Duodenal mucosa (tissue), 2 donors: ENCODE results near the gene RABEP2.
"Not testable (repeated sequence)": the region's sequence is repeated elsewhere in the genome, so short reads cannot be mapped to it uniquely, and the experiment has no call there.

Source experiments
- H3K27ac ChIP-seq: one replicate; pipeline ENCODE4 v1.7.0; 2013; ENCODE audit warnings: low read depth, low read length
- H3K27me3 ChIP-seq, 2 donors: one replicate each; pipeline ENCODE4 v1.7.0; 2013; ENCODE audit warnings: low read length in 2 of 2, control low read depth in 1 of 2; ENCODE audit not compliant: insufficient read depth in 2 of 2, control insufficient read depth in 1 of 2
- H3K36me3 ChIP-seq, 2 donors: one replicate each; pipeline ENCODE4 v1.7.0; 2013; ENCODE audit warnings: low read length in 2 of 2, control low read depth in 1 of 2; ENCODE audit not compliant: insufficient read depth in 2 of 2, control insufficient read depth in 1 of 2
- H3K4me1 ChIP-seq, 2 donors: one replicate each; pipeline ENCODE4 v1.7.0; 2013; ENCODE audit warnings: low read length in 2 of 2, control low read depth in 1 of 2; ENCODE audit not compliant: insufficient read depth in 2 of 2, control insufficient read depth in 1 of 2
- H3K4me3 ChIP-seq, 2 donors: one replicate each; pipeline ENCODE4 v1.7.0; 2013; ENCODE audit warnings: low read length in 2 of 2, low read depth in 1 of 2
- H3K9ac ChIP-seq, 2 donors: one replicate each; pipeline ENCODE4 v1.7.0; 2013; ENCODE audit warnings: low read length in 2 of 2, low read depth in 1 of 2
- H3K9me3 ChIP-seq, 2 donors: one replicate each; pipeline ENCODE4 v1.7.0; 2013; ENCODE audit warnings: low read length in 2 of 2, control low read depth in 1 of 2; ENCODE audit not compliant: control insufficient read depth in 1 of 2

RABEP2 gene

DNA sequence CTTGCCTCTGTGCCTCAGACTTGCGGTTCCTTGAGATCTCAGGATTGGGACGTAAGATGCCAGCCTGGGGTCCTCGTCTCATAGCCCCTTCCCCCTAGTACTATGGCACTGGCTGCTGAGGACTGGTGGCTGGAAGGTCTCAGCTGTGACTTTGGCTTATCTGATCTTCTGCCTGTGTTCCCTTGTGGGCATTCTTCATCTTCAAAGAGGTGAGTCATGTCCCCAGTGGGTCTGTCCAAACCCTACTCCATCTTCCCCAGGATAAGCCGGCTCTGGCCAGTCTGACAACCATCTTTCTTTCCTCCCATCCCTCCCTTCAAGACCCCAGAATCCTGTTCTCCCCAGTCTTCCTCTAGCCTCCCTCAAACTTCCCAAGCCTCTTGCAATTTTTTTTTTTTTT is 10.3 kb upstream of the RABEP2 start:
- Histone ChIP-seq H3K9me3 (no peaks in the 10 kb centered on the region), H3K9ac (no peak overlapping the region), H3K27me3 (no peaks in the 10 kb centered on the region), H3K27ac (no peak overlapping the region), H3K36me3 (no peaks in the 10 kb centered on the region), H3K4me3 (peak overlapping the region in 1 of 2 donors; percentile 59), H3K4me1 (peaks cover 4 to 6% of the 10 kb centered on the region in 2 donors)

DNA sequence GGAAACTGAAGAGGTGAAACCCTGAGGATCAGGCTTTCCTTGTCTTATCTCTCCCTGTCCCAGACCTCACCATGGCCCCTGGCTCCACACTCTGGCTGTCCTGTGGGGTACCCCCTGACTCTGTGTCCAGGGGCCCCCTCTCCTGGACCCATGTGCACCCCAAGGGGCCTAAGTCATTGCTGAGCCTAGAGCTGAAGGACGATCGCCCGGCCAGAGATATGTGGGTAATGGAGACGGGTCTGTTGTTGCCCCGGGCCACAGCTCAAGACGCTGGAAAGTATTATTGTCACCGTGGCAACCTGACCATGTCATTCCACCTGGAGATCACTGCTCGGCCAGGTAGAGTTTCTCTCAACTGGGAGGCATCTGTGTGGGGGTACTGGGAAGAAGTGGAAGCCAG is 8.1 kb upstream of the RABEP2 start:
- no peaks in the 10 kb centered on the region for H3K9me3 ChIP-seq
- no peaks in the 10 kb centered on the region for H3K36me3 ChIP-seq
- H3K4me3 ChIP-seq, result no peak overlapping the region
- peaks cover 4 to 6% of the 10 kb centered on the region in 2 donors for H3K4me1 ChIP-seq
- H3K9ac ChIP-seq, result no peak overlapping the region
- no peak overlapping the region for H3K27ac ChIP-seq
- H3K27me3 ChIP-seq, result no peaks in the 10 kb centered on the region

DNA sequence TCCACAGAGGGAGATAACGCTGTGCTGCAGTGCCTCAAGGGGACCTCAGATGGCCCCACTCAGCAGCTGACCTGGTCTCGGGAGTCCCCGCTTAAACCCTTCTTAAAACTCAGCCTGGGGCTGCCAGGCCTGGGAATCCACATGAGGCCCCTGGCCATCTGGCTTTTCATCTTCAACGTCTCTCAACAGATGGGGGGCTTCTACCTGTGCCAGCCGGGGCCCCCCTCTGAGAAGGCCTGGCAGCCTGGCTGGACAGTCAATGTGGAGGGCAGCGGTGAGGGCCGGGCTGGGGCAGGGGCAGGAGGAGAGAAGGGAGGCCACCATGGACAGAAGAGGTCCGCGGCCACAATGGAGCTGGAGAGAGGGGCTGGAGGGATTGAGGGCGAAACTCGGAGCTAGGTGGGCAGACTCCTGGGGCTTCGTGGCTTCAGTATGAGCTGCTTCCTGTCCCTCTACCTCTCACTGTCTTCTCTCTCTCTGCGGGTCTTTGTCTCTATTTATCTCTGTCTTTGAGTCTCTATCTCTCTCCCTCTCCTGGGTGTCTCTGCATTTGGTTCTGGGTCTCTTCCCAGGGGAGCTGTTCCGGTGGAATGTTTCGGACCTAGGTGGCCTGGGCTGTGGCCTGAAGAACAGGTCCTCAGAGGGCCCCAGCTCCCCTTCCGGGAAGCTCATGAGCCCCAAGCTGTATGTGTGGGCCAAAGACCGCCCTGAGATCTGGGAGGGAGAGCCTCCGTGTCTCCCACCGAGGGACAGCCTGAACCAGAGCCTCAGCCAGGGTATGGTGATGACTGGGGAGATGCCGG is 7.5 kb upstream of the RABEP2 start:
- no peaks in the 10 kb centered on the region for H3K27me3 ChIP-seq
- no peaks in the 10 kb centered on the region for H3K9me3 ChIP-seq
- H3K36me3 ChIP-seq, result no peaks in the 10 kb centered on the region
- no peak overlapping the region for H3K9ac ChIP-seq
- H3K4me1 ChIP-seq, result peaks cover 4 to 6% of the 10 kb centered on the region in 2 donors
- H3K27ac ChIP-seq, result no peak overlapping the region
- no peak overlapping the region for H3K4me3 ChIP-seq

DNA sequence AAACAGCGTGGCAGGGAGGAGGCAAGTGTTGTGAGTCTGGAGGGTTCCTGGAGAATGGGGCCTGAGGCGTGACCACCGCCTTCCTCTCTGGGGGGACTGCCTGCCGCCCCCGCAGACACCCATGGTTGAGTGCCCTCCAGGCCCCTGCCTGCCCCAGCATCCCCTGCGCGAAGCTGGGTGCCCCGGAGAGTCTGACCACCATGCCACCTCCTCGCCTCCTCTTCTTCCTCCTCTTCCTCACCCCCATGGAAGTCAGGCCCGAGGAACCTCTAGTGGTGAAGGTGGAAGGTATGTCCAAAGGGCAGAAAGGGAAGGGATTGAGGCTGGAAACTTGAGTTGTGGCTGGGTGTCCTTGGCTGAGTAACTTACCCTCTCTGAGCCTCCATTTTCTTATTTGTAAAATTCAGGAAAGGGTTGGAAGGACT is 6.8 kb upstream of the RABEP2 start, which contains the start of gene CD19:
TSS of gene CD19 (plus strand) at position 171 of the 425 bp plus-strand sequence. CDS start at position 201, 30 bp downstream.
- no peaks in the 10 kb centered on the region for H3K27me3 ChIP-seq
- H3K9me3 ChIP-seq, result no peaks in the 10 kb centered on the region
- no peaks in the 10 kb centered on the region for H3K36me3 ChIP-seq
- H3K27ac ChIP-seq, result no peak within 1 kb of the TSS
- H3K4me3 ChIP-seq, result no peak within 1 kb of the TSS
- peaks cover 4 to 6% of the 10 kb centered on the region in 2 donors for H3K4me1 ChIP-seq
- H3K9ac ChIP-seq, result no peak within 1 kb of the TSS

DNA sequence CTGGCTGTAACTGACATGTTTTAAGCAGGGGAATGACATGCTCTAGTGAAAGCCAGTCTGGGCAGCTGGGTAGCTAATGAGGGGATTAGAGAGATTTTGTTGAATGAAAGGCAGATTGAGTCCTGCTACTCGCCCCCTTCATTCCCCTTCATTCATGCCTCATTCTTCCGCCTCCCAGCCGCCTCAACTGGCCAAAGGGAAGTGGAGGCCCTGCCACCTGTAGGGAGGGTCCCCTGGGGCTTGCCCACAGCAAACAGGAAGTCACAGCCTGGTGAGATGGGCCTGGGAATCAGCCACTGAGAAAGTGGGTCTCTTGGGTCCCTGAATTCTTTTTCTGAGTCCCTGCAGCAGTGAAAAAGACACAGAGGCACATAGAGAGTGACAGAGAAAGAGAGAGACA is 5.6 kb upstream of the RABEP2 start:
- Histone ChIP-seq H3K27ac (no peak overlapping the region), H3K27me3 (no peaks in the 10 kb centered on the region), H3K36me3 (no peaks in the 10 kb centered on the region), H3K4me1 (no peaks in the 10 kb centered on the region), H3K9ac (no peak overlapping the region), H3K9me3 (no peaks in the 10 kb centered on the region), H3K4me3 (no peak overlapping the region)

DNA sequence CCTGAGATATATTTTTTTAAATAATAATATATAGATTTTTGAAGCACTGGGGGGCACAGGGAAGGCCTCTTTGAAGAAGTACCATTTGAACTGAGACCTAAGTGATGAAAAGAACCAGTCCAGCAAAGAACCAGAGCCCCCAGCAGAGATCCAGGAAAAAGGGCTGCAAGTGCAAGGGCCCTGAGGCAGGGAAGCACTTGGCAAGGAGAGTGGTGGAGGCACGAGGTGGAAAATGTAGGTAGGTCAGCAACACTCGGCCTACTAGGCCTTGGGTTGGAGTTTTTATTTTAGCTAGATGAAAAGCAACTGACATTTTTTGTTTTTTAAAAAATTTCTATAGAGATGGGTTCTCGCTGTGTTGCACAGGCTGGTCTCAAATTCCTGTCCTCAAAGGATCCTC is 5.2 kb upstream of the RABEP2 start:
- H3K9me3 ChIP-seq, result no peaks in the 10 kb centered on the region
- H3K27me3 ChIP-seq, result no peaks in the 10 kb centered on the region
- no peak overlapping the region for H3K4me3 ChIP-seq

DNA sequence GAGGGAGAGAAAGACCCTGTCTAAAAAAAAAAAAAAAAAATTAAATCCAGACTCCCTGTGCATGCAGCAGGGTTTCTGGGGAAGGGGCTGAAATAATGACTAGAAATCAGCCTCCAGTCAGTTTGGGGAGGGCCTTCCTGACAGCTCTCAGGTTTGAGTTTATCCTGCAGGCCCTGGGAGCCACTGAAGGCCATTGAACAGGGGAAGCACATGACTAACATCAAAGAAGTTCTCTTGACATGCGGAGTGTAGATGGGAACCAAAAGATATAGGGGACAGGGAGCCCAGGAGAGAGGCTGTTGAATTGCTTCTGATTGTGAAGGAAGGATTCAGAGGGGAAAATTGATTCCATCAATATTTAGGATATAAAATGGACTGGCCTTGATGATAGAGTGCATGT is 2.8 kb upstream of the RABEP2 start:
- Histone ChIP-seq H3K4me1 (peaks cover 12 to 16% of the 10 kb centered on the region in 2 donors), H3K9me3 (no peaks in the 10 kb centered on the region), H3K9ac (no peak overlapping the region), H3K27ac (no peak overlapping the region), H3K4me3 (no peak overlapping the region), H3K27me3 (no peaks in the 10 kb centered on the region), H3K36me3 (no peaks in the 10 kb centered on the region)

More for the DNA sequence above, 5.2 kb upstream of the RABEP2 start:
- Histone ChIP-seq H3K36me3 (no peaks in the 10 kb centered on the region), H3K27ac (no peak overlapping the region), H3K4me1 (no peaks in the 10 kb centered on the region), H3K9ac (no peak overlapping the region)

DNA sequence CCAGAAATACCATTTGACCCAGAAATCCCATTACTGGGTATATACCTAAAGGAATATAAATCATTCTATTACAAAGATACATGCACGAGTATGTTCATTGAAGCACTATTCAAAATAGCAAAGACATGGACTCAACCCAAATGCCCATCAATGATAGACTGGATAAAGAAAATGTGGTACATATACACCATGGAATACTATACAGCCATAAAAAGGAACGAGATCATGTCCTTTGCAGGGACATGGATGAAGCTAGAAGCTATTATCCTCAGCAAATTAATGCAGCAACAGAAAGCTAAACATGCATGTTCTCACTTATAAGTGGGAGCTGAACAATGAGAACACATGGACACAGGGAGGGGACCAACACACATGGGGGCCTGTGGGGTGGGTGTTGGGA is 1.2 kb upstream of the RABEP2 start:
- H3K27ac ChIP-seq, H3K36me3 ChIP-seq, H3K27me3 ChIP-seq, H3K9me3 ChIP-seq: not testable (repeated sequence)
- H3K4me3 ChIP-seq, result peak overlapping the region; percentile 76 to 87
- H3K9ac ChIP-seq, result peak overlapping the region in 1 of 2 donors; percentile 79
- peaks cover 15 to 16% of the 10 kb centered on the region in 2 donors for H3K4me1 ChIP-seq

DNA sequence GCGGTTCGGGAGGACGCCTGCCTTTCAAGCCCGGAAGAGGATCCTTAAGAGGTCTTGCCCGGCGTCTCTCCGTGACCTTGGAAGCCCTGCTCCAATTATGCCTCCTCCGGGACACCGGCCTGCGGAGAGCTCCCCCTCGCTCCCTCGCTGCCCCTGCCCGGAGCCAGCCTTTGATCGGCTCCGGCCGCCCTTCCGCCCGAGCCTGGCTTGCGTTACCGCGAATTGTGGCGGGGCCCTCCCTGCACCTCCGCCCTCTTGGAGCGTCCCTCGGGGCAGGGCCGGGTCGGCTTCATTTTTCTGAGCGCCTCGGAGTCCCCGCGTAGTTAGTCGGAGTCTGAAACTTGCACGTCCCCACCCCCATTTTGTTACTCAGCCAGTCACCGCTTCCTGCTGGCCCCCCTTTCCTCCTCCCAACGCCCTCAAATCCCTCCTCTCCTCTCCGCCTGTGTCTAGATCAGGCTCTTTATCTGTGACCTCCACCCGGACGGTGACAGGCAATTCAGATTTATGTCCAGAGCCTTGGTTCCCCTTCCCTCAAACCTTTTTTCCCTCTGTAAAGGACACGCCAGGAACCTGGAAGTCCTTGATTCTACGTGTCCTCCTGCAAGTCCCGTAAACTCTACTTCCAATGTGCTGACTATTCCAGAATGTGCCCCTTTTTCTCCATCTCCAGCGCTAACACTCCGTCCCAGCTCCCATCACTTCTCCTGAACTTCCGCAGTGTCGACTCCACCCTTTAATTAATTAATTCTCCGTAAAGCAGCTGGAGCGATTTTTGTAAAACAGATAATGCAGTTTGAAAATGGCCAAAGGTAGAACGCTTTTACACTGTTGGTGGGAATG is 569 bp upstream of the RABEP2 start:
- Histone ChIP-seq H3K27me3 (no peaks in the 10 kb centered on the region), H3K9ac (peak overlapping the region; percentile 79 to 89), H3K27ac (peak overlapping the region; percentile 99), H3K36me3 (peaks cover 0 to 3% of the 10 kb centered on the region in 2 donors), H3K4me1 (peaks cover 15 to 16% of the 10 kb centered on the region in 2 donors), H3K9me3 (no peaks in the 10 kb centered on the region), H3K4me3 (peak overlapping the region; percentile 76 to 87)

DNA sequence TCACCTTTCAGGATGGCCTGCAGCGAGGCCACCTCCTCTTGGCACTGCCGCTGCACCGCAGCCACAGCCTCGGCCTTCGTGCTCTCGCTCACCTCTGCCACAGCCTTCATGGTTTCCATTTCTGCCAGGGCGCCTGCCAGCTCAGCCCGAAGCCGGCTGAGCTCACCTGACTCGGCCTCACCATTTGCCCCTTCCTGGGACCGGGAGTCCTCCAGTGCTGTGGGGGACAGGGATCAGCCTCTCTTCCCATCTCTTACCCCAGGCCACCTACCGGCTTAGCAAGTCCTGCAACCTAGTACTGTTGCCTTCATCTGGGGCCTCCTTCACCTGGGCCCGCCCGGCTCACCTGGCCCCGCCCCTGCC is 658 bp downstream of the RABEP2 start:
- H3K4me3 ChIP-seq, result peak overlapping the region; percentile 76 to 87
- peak overlapping the region; percentile 68 for H3K27ac ChIP-seq
- H3K4me1 ChIP-seq, result peaks cover 15 to 16% of the 10 kb centered on the region in 2 donors
- H3K36me3 ChIP-seq, result peaks cover 5 to 9% of the 10 kb centered on the region in 2 donors
- H3K27me3 ChIP-seq, result no peaks in the 10 kb centered on the region
- peak overlapping the region; percentile 74 to 79 for H3K9ac ChIP-seq
- H3K9me3 ChIP-seq, result no peaks in the 10 kb centered on the region
